GM18526 (cell line): Measurements from ENCODE around the gene SH3YL1.

ENCODE experiments used
- POLR2A ChIP-seq: IDR thresholded peaks from 3 replicates; pipeline ENCODE4 v1.6.1; 2011; ENCODE audit not compliant: insufficient read length; ENCODE audit errors: extremely low read depth

The SH3YL1 gene

GRCh38 chr2:252001-252602, 11.7 kb downstream of the SH3YL1 start:
- TF ChIP-seq POLR2A: no peak

GRCh38 chr2:249538-250042, 14.2 kb downstream of the SH3YL1 start:
- no peak for TF ChIP-seq POLR2A

DNA sequence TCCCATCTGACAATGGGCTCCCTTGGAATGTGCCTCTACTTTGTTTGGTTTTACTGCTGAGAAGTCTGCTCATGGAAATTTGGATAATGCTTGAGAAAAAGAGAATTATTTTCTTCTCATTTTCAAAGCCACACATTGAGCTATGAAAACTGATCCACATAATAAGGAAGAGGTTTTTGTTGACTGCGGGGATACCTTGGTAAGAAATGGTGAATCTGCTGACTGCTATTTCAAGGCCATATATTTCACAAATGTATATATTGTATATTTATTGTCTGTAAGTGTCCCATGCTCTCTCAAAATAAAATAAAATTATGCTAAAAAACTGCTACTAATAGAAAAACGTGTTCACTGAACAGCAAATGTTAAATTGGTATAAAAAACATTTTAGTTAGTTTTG, 15.1 kb downstream of the SH3YL1 start:
- TF ChIP-seq POLR2A: no peak

DNA sequence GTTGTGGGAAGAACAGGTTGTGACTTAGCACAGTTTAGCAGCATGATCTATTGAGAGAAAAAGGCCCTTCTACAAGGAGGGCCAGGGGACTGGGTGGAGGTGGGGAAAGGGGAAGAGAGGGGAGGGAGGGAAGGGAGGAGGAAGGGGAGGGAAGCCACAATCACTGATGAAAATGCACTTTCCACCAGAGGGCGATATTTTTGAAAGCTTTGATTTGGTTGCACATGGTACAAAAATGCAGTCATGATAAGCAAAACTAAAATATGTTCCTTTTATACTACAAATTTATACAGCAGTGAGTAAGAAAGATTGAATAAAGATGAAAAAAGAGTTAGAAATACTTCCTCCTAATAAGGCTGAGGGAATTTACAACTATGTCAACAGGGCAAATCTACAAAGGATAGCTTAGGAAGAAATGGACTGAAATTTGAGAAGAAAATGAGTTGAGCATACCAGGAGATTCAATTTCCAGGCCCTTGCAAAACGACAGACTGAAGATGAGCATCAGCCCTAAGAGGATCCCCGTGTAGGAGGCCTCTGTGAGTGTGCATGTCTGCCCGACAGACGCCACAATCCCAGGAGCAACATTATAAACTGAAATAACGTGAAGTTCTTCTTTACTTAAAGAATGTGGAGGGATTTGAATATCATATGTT, 17.2 kb downstream of the SH3YL1 start:
- TF ChIP-seq POLR2A: no peak

- TF ChIP-seq POLR2A: no peak
Measured at GRCh38 chr2:244547-244946, 19.3 kb downstream of the SH3YL1 start.

- no peak for TF ChIP-seq POLR2A
Measured at GRCh38 chr2:238869-239268, 25.0 kb downstream of the SH3YL1 start.

DNA sequence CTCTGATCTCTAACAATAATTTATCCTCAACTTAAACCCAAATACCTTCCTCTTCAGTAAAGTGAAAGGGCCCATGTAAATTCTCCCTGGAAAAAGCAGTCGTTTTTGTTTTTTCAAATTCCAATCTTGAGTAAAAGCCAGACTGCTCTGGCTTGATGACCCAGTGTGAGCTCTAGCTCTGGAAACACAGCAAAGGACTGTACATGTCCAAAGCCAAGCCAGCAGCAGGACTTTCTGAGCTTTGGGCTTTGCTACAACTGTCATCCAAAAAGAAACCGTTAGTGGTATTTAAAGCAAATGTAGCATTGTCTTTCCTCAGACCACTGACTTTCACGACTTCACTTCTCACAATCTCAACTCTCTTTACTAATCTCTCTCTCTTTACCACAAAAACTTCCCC, 25.4 kb downstream of the SH3YL1 start:
- TF ChIP-seq POLR2A: no peak

GRCh38 chr2:237878-238277, 26.0 kb downstream of the SH3YL1 start:
- TF ChIP-seq POLR2A: no peak

DNA sequence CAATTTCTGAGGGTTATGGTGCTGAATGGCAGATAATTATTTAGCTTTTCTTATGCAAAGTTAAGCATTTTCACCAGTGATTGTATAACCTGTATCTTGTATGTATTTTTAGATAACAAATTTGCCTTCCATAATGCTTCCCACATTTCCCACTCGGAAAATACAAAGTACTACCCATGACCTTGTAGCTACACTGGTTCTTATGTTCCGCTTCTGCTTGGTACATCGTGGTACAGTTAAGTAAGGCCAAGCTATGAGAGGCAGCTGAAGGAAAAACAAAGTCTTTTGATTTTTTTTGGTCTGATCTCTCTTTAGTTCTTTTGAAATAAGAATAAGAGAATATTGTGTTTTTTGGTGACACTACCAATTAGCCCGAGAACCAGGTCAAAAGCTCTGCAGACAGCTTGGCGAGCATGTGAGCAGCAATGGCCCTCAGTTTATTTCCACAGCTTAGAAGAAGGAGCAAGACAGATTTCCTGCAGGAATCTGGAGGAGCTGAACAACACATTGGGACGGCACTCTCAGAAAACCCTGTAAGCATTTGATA, 26.8 kb downstream of the SH3YL1 start:
- no peak for TF ChIP-seq POLR2A

GRCh38 chr2:234421-234820, 29.4 kb downstream of the SH3YL1 start:
- TF ChIP-seq POLR2A: no peak

DNA sequence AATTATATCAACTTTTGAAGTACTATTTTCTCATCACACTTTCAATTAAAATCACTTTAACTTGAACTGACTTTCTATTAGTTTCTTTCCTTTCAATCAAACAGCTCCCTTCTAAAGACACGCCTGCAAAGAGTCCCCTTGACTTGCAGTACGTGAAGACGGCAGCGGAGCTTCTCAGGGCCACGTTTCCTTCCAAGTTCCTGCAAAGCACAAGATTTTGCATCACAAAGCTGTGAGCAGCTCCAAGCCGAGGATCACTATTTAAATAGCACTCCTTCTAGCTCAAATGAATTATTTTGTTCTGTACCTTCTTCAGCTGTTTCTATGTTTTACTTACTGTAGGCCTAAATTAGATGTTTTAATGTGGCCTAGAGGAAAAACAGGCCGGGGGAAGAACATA, 30.8 kb downstream of the SH3YL1 start:
- no peak for TF ChIP-seq POLR2A

DNA sequence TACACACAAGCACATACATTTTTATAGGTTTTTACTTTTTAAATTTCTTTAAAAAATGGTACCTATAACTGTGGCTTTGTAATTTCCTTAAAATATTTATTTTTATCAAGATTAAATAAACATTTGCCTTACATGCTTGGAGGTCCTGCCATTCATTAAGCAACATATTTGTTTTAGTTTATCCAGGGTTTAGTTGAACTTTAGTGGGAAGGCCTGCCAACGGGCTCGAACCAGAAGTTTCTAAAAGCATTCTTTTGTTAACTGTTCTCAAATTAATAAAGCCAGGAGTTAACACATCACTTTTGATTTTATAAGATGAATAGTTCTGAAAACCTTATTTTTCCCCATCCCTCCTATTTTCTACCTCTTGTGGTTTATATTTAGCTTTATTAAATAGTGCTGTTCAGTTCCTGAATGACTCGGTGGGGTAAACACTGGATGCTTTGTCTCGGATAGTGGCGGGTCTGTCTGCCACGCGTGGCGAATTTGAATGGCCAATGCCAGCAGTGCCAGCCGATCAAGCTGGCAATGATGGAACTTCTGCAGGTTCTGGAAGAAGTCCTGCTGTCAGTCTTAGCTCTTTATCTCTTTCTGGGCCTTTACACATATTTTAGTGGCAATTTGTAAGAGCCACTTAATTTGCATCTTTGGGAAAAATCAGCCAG, 32.2 kb downstream of the SH3YL1 start:
- TF ChIP-seq POLR2A: no peak

DNA sequence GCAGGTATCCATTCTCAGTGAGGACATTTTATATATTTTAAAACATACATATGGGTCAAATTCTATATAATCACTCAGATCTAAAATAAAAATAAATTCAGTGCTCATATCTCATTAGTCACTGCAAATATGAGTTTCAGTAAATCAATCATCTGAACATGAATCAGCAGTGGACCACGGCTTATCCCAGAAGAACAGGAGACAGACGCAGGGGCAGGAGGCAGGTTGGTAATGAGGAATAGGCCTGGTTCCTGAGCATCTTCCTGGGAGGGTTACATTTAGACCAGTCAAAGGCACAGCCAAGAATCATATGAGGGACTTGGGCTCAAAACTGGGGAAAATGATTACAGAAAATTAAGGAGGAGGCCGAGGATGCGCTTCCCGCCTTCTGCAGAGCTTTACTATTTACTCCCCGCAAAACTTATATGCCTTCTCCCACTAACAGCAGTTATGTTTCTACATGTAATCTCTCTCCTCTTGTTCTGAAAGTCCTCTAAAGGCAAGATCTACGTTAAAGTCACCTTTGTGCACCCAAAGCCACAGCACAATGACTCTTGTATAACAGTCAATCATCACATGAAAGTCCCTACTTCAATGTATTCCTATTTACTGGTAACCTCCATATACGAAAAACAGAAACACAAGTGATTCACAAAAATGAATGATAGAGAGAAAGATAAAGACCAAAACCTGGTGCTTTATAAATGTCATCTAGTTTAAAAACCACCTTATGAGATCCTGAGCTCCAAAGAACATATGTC, 35.1 kb downstream of the SH3YL1 start:
- TF ChIP-seq POLR2A: no peak

GRCh38 chr2:228115-228514, 35.7 kb downstream of the SH3YL1 start:
- no peak for TF ChIP-seq POLR2A
